PC-9 (cell line): Measurements from ENCODE around the gene KIF3C.

ENCODE experiments used
- EZH2 ChIP-seq: fragments of 200-600 bp; sonication (generic); IDR thresholded peaks from 2 replicates; pipeline ENCODE4 v1.8.0; 2017; ENCODE audit warnings: antibody characterized with exemption, low read depth
- TF ChIP-seq, protein P1 (sequence below): fragments of 200-600 bp; sonication (generic); conservative IDR thresholded peaks from 2 replicates; pipeline ENCODE4 v1.6.1; 2017; ENCODE audit warnings: mixed run types, antibody characterized with exemption, mild to moderate bottlenecking, moderate library complexity

GRCh38 chr2:25928668-25929067, 53.6 kb downstream of the KIF3C start:
- TF ChIP-seq, protein P1, sequence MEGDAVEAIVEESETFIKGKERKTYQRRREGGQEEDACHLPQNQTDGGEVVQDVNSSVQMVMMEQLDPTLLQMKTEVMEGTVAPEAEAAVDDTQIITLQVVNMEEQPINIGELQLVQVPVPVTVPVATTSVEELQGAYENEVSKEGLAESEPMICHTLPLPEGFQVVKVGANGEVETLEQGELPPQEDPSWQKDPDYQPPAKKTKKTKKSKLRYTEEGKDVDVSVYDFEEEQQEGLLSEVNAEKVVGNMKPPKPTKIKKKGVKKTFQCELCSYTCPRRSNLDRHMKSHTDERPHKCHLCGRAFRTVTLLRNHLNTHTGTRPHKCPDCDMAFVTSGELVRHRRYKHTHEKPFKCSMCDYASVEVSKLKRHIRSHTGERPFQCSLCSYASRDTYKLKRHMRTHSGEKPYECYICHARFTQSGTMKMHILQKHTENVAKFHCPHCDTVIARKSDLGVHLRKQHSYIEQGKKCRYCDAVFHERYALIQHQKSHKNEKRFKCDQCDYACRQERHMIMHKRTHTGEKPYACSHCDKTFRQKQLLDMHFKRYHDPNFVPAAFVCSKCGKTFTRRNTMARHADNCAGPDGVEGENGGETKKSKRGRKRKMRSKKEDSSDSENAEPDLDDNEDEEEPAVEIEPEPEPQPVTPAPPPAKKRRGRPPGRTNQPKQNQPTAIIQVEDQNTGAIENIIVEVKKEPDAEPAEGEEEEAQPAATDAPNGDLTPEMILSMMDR: no peak
- TF ChIP-seq EZH2: no peak
